Measurements from ENCODE around the gene PDE4D. TPM values are rescaled to one million over a fixed set of nuclear protein-coding genes. Genes with fewer than 3 reads are reported as not detected.

PDE4D gene
- total and polyA plus RNA-seq, 2 donors (not counting 1 experiment from before 2014, with no cell fraction given), result 14.9 to 171 TPM

DNA sequence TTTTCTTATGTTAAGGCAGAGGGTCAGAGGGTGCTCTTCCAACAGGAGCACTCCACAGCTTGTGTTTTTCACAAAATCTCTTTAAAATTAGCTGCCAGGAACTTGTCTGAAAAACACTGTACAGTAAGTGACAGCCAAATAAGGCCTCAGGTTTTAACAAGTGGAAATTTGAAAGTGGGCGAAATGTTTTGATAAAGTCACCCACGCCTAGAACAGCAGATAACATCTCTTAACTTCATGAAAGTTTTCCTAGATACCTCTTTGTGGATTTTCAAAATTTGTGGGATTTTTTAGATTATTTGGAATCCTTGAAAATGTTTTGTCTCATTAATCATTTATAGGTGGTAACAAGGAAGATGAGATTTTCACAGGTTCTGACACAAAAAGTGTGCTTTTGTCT is 121.3 kb downstream of the PDE4D start:
- Histone ChIP-seq H3K4me3 (ENCODE audit: control extremely low read depth in 1 of 5, extremely low read depth in 1 of 5, insufficient read depth in 1 of 5, low read depth in 2 of 5, low read length in 4 of 5) (no peak overlapping the region), H4K20me1 (ENCODE audit: control insufficient read depth, insufficient read depth, low read length, poor library complexity, severe bottlenecking) (no peaks in the 10 kb centered on the region), H3K9ac (ENCODE audit: low read length) (no peak overlapping the region), H3K4me2 (replicated peaks; ENCODE audit: low read depth, low read length, poor library complexity, severe bottlenecking) (no peak overlapping the region), H3K27me3 (replicated peaks in 1 of 4; ENCODE audit: control extremely low read depth in 1 of 4, control insufficient read depth in 3 of 4, insufficient read depth in 4 of 4, low read length in 3 of 4) (peaks cover 0 to 10% (median 5%) of the 10 kb centered on the region in 4 experiments), H2AFZ (ENCODE audit: insufficient read depth, low read depth, low read length, poor library complexity, severe bottlenecking) (no peak overlapping the region), H3K27ac (ENCODE audit: low read length in 2 of 2) (no peak overlapping the region), H3K9me3 (ENCODE audit: control extremely low read depth in 1 of 3, control insufficient read depth in 2 of 3, insufficient read depth in 1 of 3, low read length in 2 of 3) (peaks cover 0 to 3% (median 0%) of the 10 kb centered on the region in 3 donors), H3K36me3 (replicated peaks in 1 of 2; ENCODE audit: control extremely low read depth in 1 of 2, control insufficient read depth in 1 of 2, extremely low read depth in 1 of 2, insufficient read depth in 2 of 2, low read length in 1 of 2) (no peaks in the 10 kb centered on the region), H3K79me2 (ENCODE audit: control insufficient read depth, insufficient read depth, low read length) (peaks cover 10% of the 10 kb centered on the region), H3K4me1 (ENCODE audit: control insufficient read depth in 2 of 2, insufficient read depth in 2 of 2, low read length in 2 of 2) (peaks cover 6 to 13% of the 10 kb centered on the region in 2 donors)
- POLR2A ChIA-PET, result no interaction called here
- TF ChIP-seq EZH2 (IDR thresholded peaks at IDR 0.05; ENCODE audit: borderline replicate concordance, insufficient read depth, low read depth, low read length, poor library complexity, severe bottlenecking), result no peak
- TF ChIP-seq, protein P1, sequence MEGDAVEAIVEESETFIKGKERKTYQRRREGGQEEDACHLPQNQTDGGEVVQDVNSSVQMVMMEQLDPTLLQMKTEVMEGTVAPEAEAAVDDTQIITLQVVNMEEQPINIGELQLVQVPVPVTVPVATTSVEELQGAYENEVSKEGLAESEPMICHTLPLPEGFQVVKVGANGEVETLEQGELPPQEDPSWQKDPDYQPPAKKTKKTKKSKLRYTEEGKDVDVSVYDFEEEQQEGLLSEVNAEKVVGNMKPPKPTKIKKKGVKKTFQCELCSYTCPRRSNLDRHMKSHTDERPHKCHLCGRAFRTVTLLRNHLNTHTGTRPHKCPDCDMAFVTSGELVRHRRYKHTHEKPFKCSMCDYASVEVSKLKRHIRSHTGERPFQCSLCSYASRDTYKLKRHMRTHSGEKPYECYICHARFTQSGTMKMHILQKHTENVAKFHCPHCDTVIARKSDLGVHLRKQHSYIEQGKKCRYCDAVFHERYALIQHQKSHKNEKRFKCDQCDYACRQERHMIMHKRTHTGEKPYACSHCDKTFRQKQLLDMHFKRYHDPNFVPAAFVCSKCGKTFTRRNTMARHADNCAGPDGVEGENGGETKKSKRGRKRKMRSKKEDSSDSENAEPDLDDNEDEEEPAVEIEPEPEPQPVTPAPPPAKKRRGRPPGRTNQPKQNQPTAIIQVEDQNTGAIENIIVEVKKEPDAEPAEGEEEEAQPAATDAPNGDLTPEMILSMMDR (IDR thresholded peaks at IDR 0.05), result no peak
- intact Hi-C loops (cut with micrococcal nuclease), result no loop called here
- Mint-ChIP-seq H3K27ac (no peak overlapping the region), H3K27me3 (peaks cover 11% of the 10 kb centered on the region), H3K4me3 (no peak overlapping the region), H3K4me1 (peaks cover 9% of the 10 kb centered on the region), H3K9me3 (ENCODE audit: insufficient read depth) (no peaks in the 10 kb centered on the region)
- DNase-seq (no peak), ATAC-seq (ENCODE audit: low read depth) (no peak)
- CTCF ChIA-PET, result interaction anchor here (1.0 kb wide), 1 partner anchor 26 kb away, joined by 4 read pairs; no protein-coding TSS in a partner anchor
- WGBS (ENCODE audit: insufficient coverage), result no CpG with 5 or more reads among the region's 2 CpGs

DNA sequence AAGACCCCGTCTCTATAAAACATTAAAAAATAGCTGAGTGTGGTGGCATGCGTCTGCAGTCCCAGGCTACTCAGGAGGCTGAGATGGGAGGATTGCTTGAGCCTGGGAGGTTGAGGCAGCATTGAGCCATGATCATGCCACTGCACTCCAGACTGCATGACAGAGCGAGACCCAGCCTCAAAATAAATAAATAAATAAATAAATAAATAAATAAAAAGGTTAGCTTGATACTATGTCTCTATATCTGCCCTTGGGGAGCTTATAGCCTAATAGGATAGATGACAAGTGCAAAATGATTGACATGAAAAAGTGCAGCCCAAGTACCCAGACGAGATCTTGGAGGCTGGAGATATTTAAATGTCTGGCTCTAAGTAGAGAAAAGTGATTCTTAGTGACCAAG is 122.6 kb downstream of the PDE4D start:
- no peak for DNase-seq
- no peak overlapping the region for H3K4me3 Mint-ChIP-seq
- no peak overlapping the region for H2AFZ ChIP-seq (ENCODE audit: insufficient read depth, low read depth, low read length, poor library complexity, severe bottlenecking)
- CTCF ChIA-PET, result interaction anchor here (0.6 kb wide), 1 partner anchor 879 kb away, joined by 5 read pairs; no protein-coding TSS in a partner anchor
- H3K27ac ChIP-seq (ENCODE audit: low read length in 2 of 2), result no peak overlapping the region
- peaks cover 6 to 17% of the 10 kb centered on the region in 2 donors for H3K4me1 ChIP-seq (ENCODE audit: control insufficient read depth in 2 of 2, insufficient read depth in 2 of 2, low read length in 2 of 2)
- POLR2A ChIA-PET, result interaction anchor here (0.6 kb wide), 1 partner anchor 13 kb away, joined by 3 read pairs; no protein-coding TSS in a partner anchor
- peaks cover 0 to 10% (median 5%) of the 10 kb centered on the region in 4 experiments for H3K27me3 ChIP-seq (replicated peaks in 1 of 4; ENCODE audit: control extremely low read depth in 1 of 4, control insufficient read depth in 3 of 4, insufficient read depth in 4 of 4, low read length in 3 of 4)
- no CpG with 5 or more reads among the region's 4 CpGs for WGBS (ENCODE audit: insufficient coverage)
- H3K9ac ChIP-seq (ENCODE audit: low read length), result no peak overlapping the region
- intact Hi-C loops (cut with micrococcal nuclease), result no loop called here
- TF ChIP-seq EZH2 (IDR thresholded peaks at IDR 0.05; ENCODE audit: borderline replicate concordance, insufficient read depth, low read depth, low read length, poor library complexity, severe bottlenecking), result no peak
- H3K79me2 ChIP-seq (ENCODE audit: control insufficient read depth, insufficient read depth, low read length), result peaks cover 16% of the 10 kb centered on the region
- H4K20me1 ChIP-seq (ENCODE audit: control insufficient read depth, insufficient read depth, low read length, poor library complexity, severe bottlenecking), result no peaks in the 10 kb centered on the region
- no peak overlapping the region for H3K4me2 ChIP-seq (replicated peaks; ENCODE audit: low read depth, low read length, poor library complexity, severe bottlenecking)
- peaks cover 19% of the 10 kb centered on the region for H3K4me1 Mint-ChIP-seq
- no peaks in the 10 kb centered on the region for H3K36me3 ChIP-seq (replicated peaks in 1 of 2; ENCODE audit: control extremely low read depth in 1 of 2, control insufficient read depth in 1 of 2, extremely low read depth in 1 of 2, insufficient read depth in 2 of 2, low read length in 1 of 2)
- ATAC-seq (ENCODE audit: low read depth), result no peak
- H3K9me3 Mint-ChIP-seq (ENCODE audit: insufficient read depth), result no peaks in the 10 kb centered on the region
- no peak overlapping the region for H3K4me3 ChIP-seq (ENCODE audit: control extremely low read depth in 1 of 5, extremely low read depth in 1 of 5, insufficient read depth in 1 of 5, low read depth in 2 of 5, low read length in 4 of 5)
- H3K27me3 Mint-ChIP-seq, result peaks cover 11% of the 10 kb centered on the region
- H3K27ac Mint-ChIP-seq, result no peak overlapping the region
- H3K9me3 ChIP-seq (ENCODE audit: control extremely low read depth in 1 of 3, control insufficient read depth in 2 of 3, insufficient read depth in 1 of 3, low read length in 2 of 3), result peaks cover 0 to 3% (median 0%) of the 10 kb centered on the region in 3 donors
